Measurements from ENCODE around the gene PTCD3. TPM values are rescaled to one million over a fixed set of nuclear protein-coding genes. Genes with fewer than 3 reads are reported as not detected.

Gene PTCD3
- total and polyA plus RNA-seq, 2 donors: 28.8 to 159 TPM

DNA sequence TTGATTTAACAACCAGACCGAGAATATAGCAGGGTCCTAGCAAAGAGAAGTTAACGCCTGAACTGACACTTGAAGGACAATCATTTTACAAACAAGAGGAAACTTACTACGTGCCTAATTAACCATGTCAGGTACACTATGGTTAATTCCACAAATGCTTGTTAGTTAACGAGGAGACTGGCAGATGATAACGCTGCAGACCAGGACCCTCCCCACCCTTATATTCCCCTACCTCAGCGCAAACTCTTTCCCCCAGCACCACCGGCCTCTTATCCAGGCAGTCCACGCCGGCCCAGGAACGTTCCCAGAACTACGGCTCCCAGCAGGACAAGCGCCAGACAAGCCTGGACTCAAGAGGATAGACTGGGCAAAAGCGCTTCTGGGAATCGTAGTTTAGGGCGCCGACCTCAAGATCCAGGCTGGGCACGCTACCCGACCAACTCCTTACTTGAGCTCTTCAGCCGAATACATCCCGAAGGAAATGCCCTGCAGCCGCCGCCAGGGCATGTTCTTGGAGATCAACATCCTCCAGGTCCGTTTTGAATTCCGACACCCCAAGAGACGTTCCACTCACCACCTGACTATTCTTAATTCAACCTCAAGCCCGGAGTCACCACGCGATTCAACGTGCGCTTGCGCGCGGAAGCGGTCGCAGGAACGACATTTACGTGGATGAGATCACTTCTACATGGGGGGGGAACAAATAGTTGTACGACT lies 625 bp upstream of the PTCD3 start, which contains the start of gene POLR1A:
TSS of gene POLR1A (minus strand) at position 635 of the 717 bp plus-strand sequence. CDS start at position 525, 110 bp downstream.
- WGBS: under 1% methylated on average over 38 of the region's 38 CpGs
- peak; percentile 95 for DNase-seq (ENCODE audit: extremely low spot score)
- H3K36me3 ChIP-seq (ENCODE audit: insufficient read depth): peaks cover 3% of the 10 kb centered on the region
- peak within 1 kb of the TSS; percentile 79 for H3K4me3 ChIP-seq (ENCODE audit: low read depth, low read length)
- no peak within 1 kb of the TSS for H3K27ac ChIP-seq (ENCODE audit: low read depth)
- no peaks in the 10 kb centered on the region for H3K4me1 ChIP-seq (ENCODE audit: insufficient read depth)

DNA sequence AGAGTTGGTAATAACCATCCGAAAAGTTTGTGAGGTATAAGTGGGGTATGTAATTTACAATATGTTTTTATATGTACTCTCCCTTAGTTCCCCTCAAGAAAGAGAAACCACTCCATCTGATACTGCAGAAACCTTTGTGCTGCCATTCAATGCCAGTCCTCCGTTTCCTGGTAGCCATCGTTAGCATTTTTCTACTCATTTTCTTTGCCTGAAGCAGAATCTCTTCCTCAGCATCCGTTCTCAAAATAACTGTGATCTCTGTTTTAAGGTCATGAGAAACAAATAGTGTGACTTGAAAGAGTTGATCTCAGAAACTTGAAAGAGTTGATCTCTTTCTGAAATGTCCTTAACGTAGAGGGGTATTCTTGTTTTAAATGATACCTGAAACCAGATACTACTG lies 996 bp downstream of the PTCD3 start:
- no peak for DNase-seq (ENCODE audit: extremely low spot score)
- WGBS: 21% methylated on average over 5 of the region's 5 CpGs
- Histone ChIP-seq H3K36me3 (ENCODE audit: insufficient read depth) (peaks cover under 1% of the 10 kb centered on the region), H3K4me3 (ENCODE audit: low read depth, low read length) (peak overlapping the region; percentile 79), H3K27ac (ENCODE audit: low read depth) (no peak overlapping the region), H3K4me1 (ENCODE audit: insufficient read depth) (no peaks in the 10 kb centered on the region)

DNA sequence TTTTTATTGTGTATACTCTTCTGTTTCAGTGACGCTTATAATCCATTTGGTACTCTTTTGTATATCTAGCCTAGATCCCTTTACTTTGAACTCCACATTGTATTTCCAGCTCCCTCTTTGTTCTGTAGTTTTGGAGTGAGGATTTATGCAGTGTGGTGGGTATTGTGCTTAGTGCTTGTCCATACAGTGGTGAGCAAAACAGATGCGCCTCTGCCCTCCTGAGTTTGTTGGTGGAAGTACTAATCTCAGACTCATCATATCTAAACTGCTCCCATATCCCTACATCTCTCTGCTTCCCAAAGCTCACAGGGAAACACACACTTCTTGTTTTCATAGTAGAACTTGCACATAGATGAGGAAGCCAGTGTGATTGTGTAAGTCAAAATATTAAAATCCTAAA lies 12.1 kb downstream of the PTCD3 start:
- 96% methylated on average over 2 of the region's 2 CpGs for WGBS
- DNase-seq (ENCODE audit: extremely low spot score): no peak

DNA sequence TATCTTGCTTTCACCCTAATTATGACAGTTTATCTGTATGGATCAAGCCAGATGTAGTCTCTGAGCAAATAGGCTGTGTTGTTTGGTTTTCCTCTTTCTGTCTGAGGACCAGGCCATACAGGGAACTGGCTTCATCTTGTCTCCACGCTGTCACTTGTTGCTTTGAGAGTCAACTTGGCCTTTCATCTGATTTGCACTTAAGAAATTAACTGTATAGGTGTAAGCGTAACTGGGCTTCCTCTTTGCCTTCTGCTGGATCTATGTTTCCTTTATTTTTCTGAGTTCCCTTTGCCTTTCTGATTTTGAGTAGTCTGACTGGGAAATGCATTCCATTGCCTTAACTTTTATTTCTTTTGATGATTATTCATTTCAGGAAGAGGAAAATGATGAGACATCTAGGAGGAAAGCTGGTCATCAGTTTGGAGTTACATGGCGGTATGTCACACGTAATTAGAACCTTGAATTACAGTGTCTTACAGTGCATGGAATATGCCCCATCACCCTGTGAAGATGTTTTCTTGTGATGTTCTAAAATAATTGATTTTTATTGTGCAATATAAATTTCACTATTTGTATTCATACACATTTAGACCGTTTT lies 17.4 kb downstream of the PTCD3 start:
- WGBS: 91% methylated on average over 5 of the region's 5 CpGs
- Histone ChIP-seq H3K4me1 (ENCODE audit: insufficient read depth) (no peaks in the 10 kb centered on the region), H3K27ac (ENCODE audit: low read depth) (no peak overlapping the region), H3K36me3 (ENCODE audit: insufficient read depth) (peaks cover 20% of the 10 kb centered on the region), H3K4me3 (ENCODE audit: low read depth, low read length) (no peak overlapping the region)
- no peak for DNase-seq (ENCODE audit: extremely low spot score)

More for the DNA sequence above, 12.1 kb downstream of the PTCD3 start:
- peaks cover 13% of the 10 kb centered on the region for H3K36me3 ChIP-seq (ENCODE audit: insufficient read depth)
- no peak overlapping the region for H3K4me3 ChIP-seq (ENCODE audit: low read depth, low read length)
- H3K27ac ChIP-seq (ENCODE audit: low read depth): no peak overlapping the region
- no peaks in the 10 kb centered on the region for H3K4me1 ChIP-seq (ENCODE audit: insufficient read depth)

DNA sequence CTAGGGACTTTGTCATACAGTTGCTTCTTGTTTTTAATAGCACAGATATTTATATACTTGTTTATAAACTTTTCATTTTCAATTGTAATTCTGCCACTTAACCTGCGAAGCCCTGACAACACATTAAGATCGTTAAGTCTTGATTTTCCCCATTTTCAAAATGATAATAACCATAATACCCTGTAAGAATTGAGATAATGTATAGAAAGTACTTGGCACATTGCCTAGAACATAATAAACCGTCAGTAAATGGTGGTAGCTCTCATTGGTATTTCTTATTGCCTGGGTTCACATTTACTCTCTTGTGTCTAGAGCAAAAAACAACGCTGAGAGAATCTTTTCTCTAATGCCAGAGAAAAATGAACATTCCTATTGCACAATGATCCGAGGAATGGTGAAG lies 18.6 kb downstream of the PTCD3 start:
- no peak for DNase-seq (ENCODE audit: extremely low spot score)
- Histone ChIP-seq H3K36me3 (ENCODE audit: insufficient read depth) (peaks cover 17% of the 10 kb centered on the region), H3K4me3 (ENCODE audit: low read depth, low read length) (no peak overlapping the region), H3K27ac (ENCODE audit: low read depth) (no peak overlapping the region), H3K4me1 (ENCODE audit: insufficient read depth) (no peaks in the 10 kb centered on the region)
- 73% methylated on average over 5 of the region's 5 CpGs for whole genome bisulfite sequencing

DNA sequence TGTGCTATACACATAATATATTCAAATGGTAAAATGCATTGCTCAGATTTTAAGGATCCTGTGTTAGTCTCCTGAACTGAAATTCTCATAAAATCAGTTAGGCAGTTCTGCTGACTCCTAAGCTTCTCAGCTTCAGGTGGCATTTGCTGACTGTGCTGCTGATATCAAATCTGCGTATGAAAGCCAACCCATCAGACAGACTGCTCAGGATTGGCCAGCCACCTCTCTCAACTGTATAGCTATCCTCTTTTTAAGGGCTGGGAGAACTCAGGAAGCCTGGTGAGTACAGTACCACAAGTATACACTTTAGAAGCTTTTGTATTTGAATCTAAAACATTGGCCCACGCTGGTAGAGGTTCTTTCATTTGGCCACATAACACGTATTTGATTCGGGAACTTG lies 28.7 kb downstream of the PTCD3 start:
- no peak overlapping the region for H3K4me3 ChIP-seq (ENCODE audit: low read depth, low read length)
- WGBS: 95% methylated on average over 4 of the region's 4 CpGs
- DNase-seq (ENCODE audit: extremely low spot score): no peak
- H3K4me1 ChIP-seq (ENCODE audit: insufficient read depth): no peaks in the 10 kb centered on the region
- H3K27ac ChIP-seq (ENCODE audit: low read depth): no peak overlapping the region
- peaks cover 11% of the 10 kb centered on the region for H3K36me3 ChIP-seq (ENCODE audit: insufficient read depth)

DNA sequence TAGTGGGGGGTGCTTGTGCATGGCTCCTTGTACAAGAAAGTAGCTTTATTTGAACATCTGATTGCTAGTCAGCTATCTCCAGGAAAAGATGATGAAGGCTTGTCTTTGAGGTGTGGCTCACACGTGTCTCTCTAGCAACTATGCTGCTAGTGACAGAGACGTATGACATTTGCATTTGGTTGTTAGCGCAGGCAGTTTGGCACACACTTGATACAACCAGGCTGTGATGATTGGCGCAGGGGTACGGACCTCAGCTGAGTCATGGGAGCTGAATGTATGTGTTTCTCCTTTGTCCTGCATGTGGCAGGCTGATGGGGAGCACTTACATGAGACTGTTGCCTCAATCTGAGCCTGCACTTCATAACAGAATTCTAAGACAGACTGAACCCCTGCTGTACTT lies 29.6 kb downstream of the PTCD3 start:
- 88% methylated on average over 5 of the region's 5 CpGs for WGBS
- no peak overlapping the region for H3K4me3 ChIP-seq (ENCODE audit: low read depth, low read length)

DNA sequence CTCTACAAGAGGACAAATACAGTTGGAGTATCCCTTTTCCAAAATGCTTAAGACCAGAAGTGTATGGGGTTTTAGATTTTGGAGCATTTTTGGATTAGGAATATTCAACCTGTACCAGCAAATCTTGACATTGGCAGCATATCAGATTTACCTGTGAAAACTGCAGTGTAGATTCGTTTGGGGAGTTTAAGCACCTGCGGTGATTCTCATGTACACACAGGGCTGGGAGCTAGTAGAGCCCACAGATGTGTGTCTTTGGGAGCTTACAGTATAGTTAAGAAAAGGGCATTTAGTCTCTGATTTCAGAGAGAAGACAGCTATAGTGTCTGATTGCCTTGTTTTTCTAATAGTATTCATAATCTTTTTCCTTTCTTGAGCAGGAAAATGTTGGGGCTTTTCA lies 30.1 kb downstream of the PTCD3 start:
- Histone ChIP-seq H3K27ac (ENCODE audit: low read depth) (no peak overlapping the region), H3K4me3 (ENCODE audit: low read depth, low read length) (no peak overlapping the region), H3K36me3 (ENCODE audit: insufficient read depth) (peaks cover 11% of the 10 kb centered on the region), H3K4me1 (ENCODE audit: insufficient read depth) (no peaks in the 10 kb centered on the region)
- 93% methylated on average over 2 of the region's 2 CpGs for WGBS
- no peak for DNase-seq (ENCODE audit: extremely low spot score)

More for the DNA sequence above, 29.6 kb downstream of the PTCD3 start:
- no peak for DNase-seq (ENCODE audit: extremely low spot score)
- Histone ChIP-seq H3K4me1 (ENCODE audit: insufficient read depth) (no peaks in the 10 kb centered on the region), H3K27ac (ENCODE audit: low read depth) (no peak overlapping the region), H3K36me3 (ENCODE audit: insufficient read depth) (peaks cover 11% of the 10 kb centered on the region)

DNA sequence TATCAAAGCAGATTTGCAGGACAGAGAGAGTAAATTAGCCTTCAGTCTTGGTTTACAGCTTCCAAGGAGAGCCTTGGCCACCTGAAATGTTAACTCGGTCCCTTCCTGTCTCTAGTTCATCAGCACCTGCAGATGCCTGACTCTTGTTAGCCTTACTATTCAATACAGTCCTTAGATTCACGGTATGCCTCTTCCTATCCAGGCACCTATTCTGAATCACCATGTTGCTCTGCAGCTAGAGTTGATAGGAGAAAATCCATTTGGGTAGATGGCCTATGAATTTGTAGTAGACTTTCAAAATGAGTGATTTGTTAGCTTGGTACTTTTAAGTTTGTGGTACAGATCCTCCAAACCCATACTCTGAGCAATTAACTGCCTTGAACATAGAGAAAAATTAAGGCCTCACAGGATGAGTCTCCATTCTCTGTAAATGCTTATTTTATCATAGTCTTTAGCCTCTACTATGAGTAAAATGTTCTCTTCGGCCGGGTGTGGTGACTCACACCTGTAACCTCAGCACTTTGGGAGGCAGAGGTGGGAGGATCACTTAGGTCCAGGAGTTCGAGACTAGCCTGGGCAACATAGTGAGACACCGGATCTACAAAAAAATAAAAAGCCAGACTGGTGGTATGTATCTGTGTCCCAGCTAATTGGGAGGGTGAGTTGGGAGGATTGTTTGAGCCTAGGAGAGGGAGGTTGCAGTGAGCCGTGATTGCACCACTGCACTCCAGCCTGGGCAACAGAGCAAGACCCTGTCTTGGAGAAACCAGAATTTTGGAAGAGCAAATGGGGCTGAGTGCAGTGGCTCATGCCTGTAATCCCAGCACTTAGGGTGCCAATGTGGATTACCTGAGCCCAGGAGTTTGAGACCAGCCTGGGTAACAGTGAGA lies 32.9 kb downstream of the PTCD3 start:
- Histone ChIP-seq H3K27ac (ENCODE audit: low read depth) (no peak overlapping the region), H3K4me1 (ENCODE audit: insufficient read depth) (no peaks in the 10 kb centered on the region), H3K36me3 (ENCODE audit: insufficient read depth) (peaks cover 6% of the 10 kb centered on the region), H3K4me3 (ENCODE audit: low read depth, low read length) (no peak overlapping the region)
- 96% methylated on average over 7 of the region's 7 CpGs for WGBS
- no peak for DNase-seq (ENCODE audit: extremely low spot score)

DNA sequence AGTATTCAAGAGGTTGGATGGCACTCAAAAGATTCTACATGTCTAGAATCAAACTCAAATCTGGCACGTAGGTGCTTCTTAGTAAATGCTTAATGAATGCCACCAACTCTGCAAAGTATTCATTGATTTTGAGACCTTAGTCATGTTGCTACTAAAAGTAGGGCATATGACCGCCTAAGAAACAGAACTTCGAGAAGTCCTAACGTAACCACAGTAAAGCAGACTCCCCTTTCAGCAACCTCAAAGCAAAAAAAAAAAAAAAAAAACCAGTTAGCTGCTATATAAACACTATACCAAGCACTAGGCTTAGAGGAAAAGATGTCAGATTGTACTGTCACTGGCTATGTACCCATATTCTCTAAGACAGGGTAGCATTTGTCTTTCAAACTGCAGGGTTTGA lies 33.9 kb downstream of the PTCD3 start:
- H3K27ac ChIP-seq (ENCODE audit: low read depth): no peak overlapping the region
- no peak overlapping the region for H3K4me3 ChIP-seq (ENCODE audit: low read depth, low read length)
- no peaks in the 10 kb centered on the region for H3K4me1 ChIP-seq (ENCODE audit: insufficient read depth)
- H3K36me3 ChIP-seq (ENCODE audit: insufficient read depth): peaks cover 4% of the 10 kb centered on the region
- WGBS: 88% methylated on average over 4 of the region's 4 CpGs
- no peak for DNase-seq (ENCODE audit: extremely low spot score)

DNA sequence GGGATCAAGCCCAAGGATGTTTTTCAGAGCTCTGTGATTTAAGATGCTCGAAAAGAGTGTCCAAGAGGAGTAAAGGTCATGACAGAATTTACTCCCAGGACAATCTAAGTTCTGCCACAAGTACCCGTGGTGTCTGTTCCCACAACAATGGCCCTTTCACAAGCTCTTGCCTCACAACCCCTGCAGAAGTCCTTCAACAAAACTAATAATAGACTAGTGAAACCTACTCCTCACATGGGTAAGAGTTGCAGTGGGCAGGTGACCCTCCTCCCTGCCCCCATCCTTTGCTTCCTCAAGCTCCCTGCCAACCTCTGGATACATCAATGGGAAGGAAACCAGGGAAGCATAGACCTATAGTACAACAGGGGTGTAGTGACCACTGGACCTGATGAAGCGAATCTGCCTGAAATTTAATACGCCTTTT lies 34.9 kb downstream of the PTCD3 start:
- H3K36me3 ChIP-seq (ENCODE audit: insufficient read depth): peaks cover 5% of the 10 kb centered on the region
- WGBS: 81% methylated on average over 4 of the region's 4 CpGs

DNA sequence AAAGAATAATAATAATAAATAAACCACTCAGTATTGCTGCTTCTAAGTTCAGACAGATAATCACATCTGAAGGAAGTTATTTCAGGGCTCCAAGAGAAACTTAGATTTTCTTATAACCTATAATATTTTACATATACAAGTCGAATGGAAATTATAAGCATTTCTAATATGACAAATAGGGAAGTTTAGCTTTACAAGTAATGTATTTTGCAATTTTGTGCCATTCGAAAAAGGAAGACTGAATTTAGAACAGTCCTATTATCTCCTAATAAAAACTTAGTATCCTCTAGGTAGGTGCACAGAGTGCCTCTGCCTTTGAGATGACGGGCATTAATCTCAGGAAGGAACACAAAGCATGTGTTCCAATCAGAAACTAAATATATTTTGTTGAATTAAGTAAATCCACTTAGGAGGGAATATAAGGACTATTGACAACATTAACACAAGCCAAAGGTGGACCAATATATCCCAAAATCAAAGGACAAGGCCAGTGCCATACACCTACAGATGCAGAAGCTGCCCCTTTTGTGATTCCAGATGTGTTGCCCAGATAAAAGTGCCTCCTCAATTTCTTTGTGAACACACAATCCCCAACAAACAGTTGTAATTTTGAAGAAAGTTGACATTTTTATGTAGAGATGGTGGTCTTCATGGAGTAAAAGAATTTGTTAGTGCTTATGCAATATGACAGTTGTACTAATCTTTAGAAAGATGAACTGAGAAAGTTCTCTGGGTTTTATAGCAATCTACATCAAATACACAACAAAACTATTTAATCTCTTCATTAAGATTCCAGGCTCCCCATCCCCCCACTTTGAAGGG lies 36.6 kb downstream of the PTCD3 start:
- H3K36me3 ChIP-seq (ENCODE audit: insufficient read depth): peaks cover 5% of the 10 kb centered on the region
- no peak overlapping the region for H3K27ac ChIP-seq (ENCODE audit: low read depth)
- 81% methylated on average over 3 of the region's 3 CpGs for WGBS

More for the DNA sequence above, 34.9 kb downstream of the PTCD3 start:
- no peak overlapping the region for H3K4me3 ChIP-seq (ENCODE audit: low read depth, low read length)
- DNase-seq (ENCODE audit: extremely low spot score): no peak
- H3K4me1 ChIP-seq (ENCODE audit: insufficient read depth): no peaks in the 10 kb centered on the region
- no peak overlapping the region for H3K27ac ChIP-seq (ENCODE audit: low read depth)

DNA sequence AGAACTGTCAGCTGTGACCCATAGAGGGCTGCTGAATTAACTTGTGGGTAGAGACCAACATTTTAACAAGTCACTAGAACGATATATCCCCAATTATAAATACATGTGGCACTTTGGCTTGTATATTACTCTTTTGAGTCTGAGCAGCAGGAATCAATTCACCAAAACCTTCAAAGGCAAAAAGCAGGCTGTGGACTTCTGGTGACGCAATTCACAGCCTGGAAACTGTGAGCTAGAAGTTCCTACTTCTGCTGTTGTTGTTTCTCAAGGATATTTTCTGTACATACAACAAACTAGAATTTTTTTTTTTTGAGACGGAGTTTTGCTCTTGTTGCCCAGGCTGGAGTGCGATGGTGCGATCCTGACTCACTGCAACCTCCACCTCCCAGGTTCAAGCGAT lies 37.3 kb downstream of the PTCD3 start:
- Histone ChIP-seq H3K4me3 (ENCODE audit: low read depth, low read length) (no peak overlapping the region), H3K4me1 (ENCODE audit: insufficient read depth) (no peaks in the 10 kb centered on the region), H3K27ac (ENCODE audit: low read depth) (no peak overlapping the region), H3K36me3 (ENCODE audit: insufficient read depth) (peaks cover 5% of the 10 kb centered on the region)
- whole genome bisulfite sequencing: 88% methylated on average over 6 of the region's 6 CpGs
- DNase-seq (ENCODE audit: extremely low spot score): no peak

More for the DNA sequence above, 36.6 kb downstream of the PTCD3 start:
- DNase-seq (ENCODE audit: extremely low spot score): no peak
- H3K4me3 ChIP-seq (ENCODE audit: low read depth, low read length): no peak overlapping the region
- H3K4me1 ChIP-seq (ENCODE audit: insufficient read depth): no peaks in the 10 kb centered on the region
